Suppressor macrophage (primary cell): ENCODE results near the gene IRAG1.

Experiments used
- DNase-seq, 4 experiments: peaks; one replicate each; pipeline ENCODE4 v3.0.0-alpha.2; 2020 to 2022

Gene IRAG1

DNA sequence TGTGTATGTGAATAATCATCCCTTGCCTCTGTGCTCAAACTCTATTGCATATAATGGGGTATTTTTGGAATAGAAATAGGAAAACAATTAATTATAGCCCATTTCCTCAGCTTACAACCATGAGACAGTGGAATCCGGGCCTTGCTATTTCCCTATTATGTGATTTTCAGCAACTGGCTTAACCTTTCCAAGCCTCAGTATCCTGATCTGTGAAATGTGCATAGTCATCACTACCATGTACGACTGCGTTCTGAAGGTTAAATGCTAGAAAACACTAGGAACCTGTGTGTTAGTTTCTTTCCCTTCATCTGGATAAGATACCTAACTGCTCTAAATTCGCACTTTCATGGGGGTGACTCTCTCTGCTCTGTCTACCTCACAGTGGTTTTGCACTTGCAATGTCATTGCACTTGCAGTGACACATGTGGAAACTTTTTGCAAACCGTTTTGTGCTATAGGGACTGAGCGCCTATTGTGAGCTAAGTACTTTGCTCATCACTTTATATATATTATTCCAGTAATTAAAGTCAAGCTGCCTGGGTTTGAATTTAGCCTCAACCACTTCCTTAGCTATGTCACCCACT lies 48.3 kb downstream of the IRAG1 start:
- DNase-seq, result no peak
